Measurements from ENCODE around the gene IKBIP. TPM values are rescaled to one million over a fixed set of nuclear protein-coding genes. Genes with fewer than 3 reads are reported as not detected.

Gene IKBIP
- total RNA-seq (2022; extraction: Qiagen RNA extraction; ENCODE audit: low read depth) = 62.2 to 79.5 TPM (median 69.6 TPM) in 5 replicates

GRCh38 chr12:98644712-98645571 lies at the start of gene IKBIP, which contains the start of gene APAF1:
TSS of gene IKBIP (minus strand) at chr12:98644788. CDS start at chr12:98644701, 87 bp downstream.
TSS of gene APAF1 (plus strand) at chr12:98645290. CDS start at chr12:98648360, 3,070 bp downstream.

GRCh38 chr12:98593351-98594049 lies 51.1 kb downstream of the IKBIP start, which contains the start of gene SLC25A3:
TSS of gene SLC25A3 (plus strand) at chr12:98593686. CDS start at chr12:98593979, 293 bp downstream.

Other genes with a start within 250 kb of the IKBIP start
- 83.2 to 112 TPM (median 104 TPM) in 5 replicates for gene TMPO, start 129.2 kb downstream of the IKBIP start, total RNA-seq (2022; extraction: Qiagen RNA extraction; ENCODE audit: low read depth)
- gene SLC25A3, start 51.1 kb downstream of the IKBIP start, total RNA-seq (2022; extraction: Qiagen RNA extraction; ENCODE audit: low read depth) = 711 to 779 TPM (median 742 TPM) in 5 replicates
- gene APAF1, start 502 bp upstream of the IKBIP start, total RNA-seq (2022; extraction: Qiagen RNA extraction; ENCODE audit: low read depth) = 11.4 to 18.6 TPM (median 16.6 TPM) in 5 replicates

Measured in A549 treated with DMSO at 1 μM for 4 hours (cell line).